Kidney (tissue), 14 donors: Measurements from ENCODE around the gene TRMT44. TPM values are rescaled to one million over a fixed set of nuclear protein-coding genes. Genes with fewer than 3 reads are reported as not detected.

Experiments
- DNase-seq, 5 donors: peaks; one replicate each; pipeline ENCODE4 v3.0.0-alpha.2; 2013 to 2020
- FAIRE-seq: peaks from 2 replicates; lab custom pipeline; 2012; peaks lifted over from hg19 to GRCh38; lab: Jason Lieb, UNC
- H3K27ac ChIP-seq, 2 donors: one replicate each; pipeline ENCODE4 v1.7.0; 2013; ENCODE audit warnings: low read depth in 2 of 2, low read length in 2 of 2, inconsistent platforms in 1 of 2
- H3K27me3 ChIP-seq: one replicate; pipeline ENCODE4 v1.7.1; 2013; ENCODE audit warnings: low read length, inconsistent platforms; ENCODE audit not compliant: control insufficient read depth, insufficient read depth
- H3K36me3 ChIP-seq, 3 donors: one replicate each; pipeline versions ENCODE4 v1.7.0 to v1.7.1; 2013; ENCODE audit warnings: low read length in 3 of 3, control low read depth in 1 of 3, inconsistent platforms in 1 of 3; ENCODE audit not compliant: insufficient read depth in 3 of 3, control insufficient read depth in 2 of 3
- H3K4me1 ChIP-seq, 3 donors: one replicate each; pipeline versions ENCODE4 v1.7.0 to v1.7.1; 2013; ENCODE audit warnings: low read length in 3 of 3, inconsistent platforms in 1 of 3, low read depth in 1 of 3; ENCODE audit not compliant: control insufficient read depth in 2 of 3, insufficient read depth in 2 of 3
- H3K4me3 ChIP-seq, 3 donors: one replicate each; pipeline versions ENCODE4 v1.7.0 to v1.8.1; 2013; ENCODE audit warnings: low read length in 3 of 3, control low read depth in 1 of 3, inconsistent platforms in 1 of 3
- H3K9ac ChIP-seq, 3 donors: one replicate each; pipeline versions ENCODE4 v1.7.0 to v1.7.1; 2013; ENCODE audit warnings: low read length in 3 of 3, control low read depth in 1 of 3, inconsistent platforms in 1 of 3
- H3K9me3 ChIP-seq, 3 donors: one replicate each; pipeline versions ENCODE4 v1.7.0 to v1.7.1; 2013; ENCODE audit warnings: low read length in 3 of 3, control low read depth in 1 of 3, inconsistent platforms in 1 of 3; ENCODE audit not compliant: control insufficient read depth in 2 of 3, insufficient read depth in 1 of 3
- intact Hi-C: fragments of 100-400 bp; cut with DNase I; formaldehyde crosslinking; loops from one replicate; pipeline ENCODE4 v1.11.1; 2022
- polyA plus RNA-seq: library from polyadenylated mRNA; stranded (reverse); fragments of 350-450 nt; fragmentation: Illumina TruSeq; extraction: RNeasy Lipid Tissue Mini Kit (QIAGEN cat#74804); gene quantifications from one replicate; pipeline ENCODE4 v1.2.3, GENCODE V29; 2014; ENCODE audit warnings: low read depth, low replicate concordance; ENCODE audit not compliant: insufficient read depth
- total RNA-seq: library from RNA; stranded (reverse); fragmentation: NEBNext Ultra II Directional; extraction: Animal tissue kit (Norgen Biotek cat#: 25700); gene quantifications from one replicate; pipeline ENCODE4 v1.2.1, GENCODE V29; 2021
- TF ChIP-seq, protein P1 (sequence below): IDR thresholded peaks from 3 replicates; pipeline ENCODE4 v1.5.1; 2012; ENCODE audit warnings: mild to moderate bottlenecking, moderate library complexity, borderline replicate concordance; ENCODE audit not compliant: insufficient read depth; ENCODE audit errors: extremely low read depth
- donor health status: control.
- donor health status: control.
- donor health status: control.
- donor health status: control.
- donor health status: control.
- donor health status: DM: yes; HTN: yes; CAD: no.
- donor health status: Normal renal cell carcinoma (clear cell type).

The TRMT44 gene
- total and polyA plus RNA-seq, 2 donors from 2014 or later, result 5.1 to 20.1 TPM

DNA sequence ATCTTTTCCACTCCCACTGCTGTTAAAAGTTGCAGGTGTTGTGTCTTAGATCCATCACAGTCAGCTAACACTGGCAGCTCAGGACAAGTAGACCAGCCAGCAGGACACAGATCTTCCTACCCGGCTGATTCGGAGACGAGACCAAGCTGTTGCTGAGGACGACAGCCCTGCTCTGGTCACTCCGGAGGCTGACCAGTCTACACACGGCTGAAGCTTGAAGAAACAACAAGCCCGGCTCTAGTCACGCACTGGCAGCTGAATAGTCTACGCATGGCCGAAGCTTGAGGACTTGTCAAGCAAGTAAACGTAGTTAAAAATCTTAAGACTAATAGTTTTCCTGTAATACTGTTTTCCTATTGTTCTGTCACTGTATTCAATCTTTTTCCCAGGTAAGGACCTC lies 1.8 kb upstream of the TRMT44 start:
- Histone ChIP-seq H3K27me3 (no peaks in the 10 kb centered on the region), H3K4me1 (peaks cover 0 to 25% (median 5%) of the 10 kb centered on the region in 3 donors)
- TF ChIP-seq, protein P1, sequence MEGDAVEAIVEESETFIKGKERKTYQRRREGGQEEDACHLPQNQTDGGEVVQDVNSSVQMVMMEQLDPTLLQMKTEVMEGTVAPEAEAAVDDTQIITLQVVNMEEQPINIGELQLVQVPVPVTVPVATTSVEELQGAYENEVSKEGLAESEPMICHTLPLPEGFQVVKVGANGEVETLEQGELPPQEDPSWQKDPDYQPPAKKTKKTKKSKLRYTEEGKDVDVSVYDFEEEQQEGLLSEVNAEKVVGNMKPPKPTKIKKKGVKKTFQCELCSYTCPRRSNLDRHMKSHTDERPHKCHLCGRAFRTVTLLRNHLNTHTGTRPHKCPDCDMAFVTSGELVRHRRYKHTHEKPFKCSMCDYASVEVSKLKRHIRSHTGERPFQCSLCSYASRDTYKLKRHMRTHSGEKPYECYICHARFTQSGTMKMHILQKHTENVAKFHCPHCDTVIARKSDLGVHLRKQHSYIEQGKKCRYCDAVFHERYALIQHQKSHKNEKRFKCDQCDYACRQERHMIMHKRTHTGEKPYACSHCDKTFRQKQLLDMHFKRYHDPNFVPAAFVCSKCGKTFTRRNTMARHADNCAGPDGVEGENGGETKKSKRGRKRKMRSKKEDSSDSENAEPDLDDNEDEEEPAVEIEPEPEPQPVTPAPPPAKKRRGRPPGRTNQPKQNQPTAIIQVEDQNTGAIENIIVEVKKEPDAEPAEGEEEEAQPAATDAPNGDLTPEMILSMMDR, result no peak

DNA sequence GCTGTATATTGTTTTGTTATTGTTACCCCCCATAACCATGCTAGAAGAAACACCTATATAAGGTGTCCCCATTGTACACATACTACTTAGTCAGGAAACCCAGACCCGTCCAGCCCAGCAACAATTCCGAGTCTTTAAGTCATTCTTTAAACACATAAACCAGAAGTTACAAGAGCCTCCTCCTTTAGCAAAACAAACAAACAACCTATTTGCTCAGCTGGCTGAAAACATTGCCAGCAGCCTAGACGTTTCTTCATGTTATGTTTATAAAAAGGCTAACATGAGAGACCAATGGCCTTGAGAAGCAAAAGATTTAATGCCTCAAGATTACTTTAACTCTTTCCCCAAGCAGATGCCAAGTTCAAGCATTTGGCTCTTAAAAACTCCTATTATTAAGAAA lies 1.4 kb upstream of the TRMT44 start:
- Histone ChIP-seq H3K27me3 (no peaks in the 10 kb centered on the region), H3K4me3 (peak overlapping the region in 1 of 3 donors; percentile 85), H3K27ac (peak overlapping the region; percentile 35 to 37), H3K36me3 (no peaks in the 10 kb centered on the region), H3K4me1 (peaks cover 0 to 25% (median 5%) of the 10 kb centered on the region in 3 donors), H3K9me3 (no peaks in the 10 kb centered on the region), H3K9ac (peak overlapping the region in 1 of 3 donors; percentile 4)
- intact Hi-C loops, result no loop called here
- DNase-seq (peak in 1 of 5 donors; percentile 60), FAIRE-seq (no peak)
- TF ChIP-seq, protein P1, result no peak

More for the DNA sequence above, 1.8 kb upstream of the TRMT44 start:
- peak in 2 of 5 donors; percentile 57 to 74 for DNase-seq
- peak overlapping the region in 1 of 3 donors; percentile 85 for H3K4me3 ChIP-seq
- FAIRE-seq, result no peak
- H3K36me3 ChIP-seq, result no peaks in the 10 kb centered on the region
- no peaks in the 10 kb centered on the region for H3K9me3 ChIP-seq
- H3K27ac ChIP-seq, result peak overlapping the region; percentile 35 to 37
- peak overlapping the region in 1 of 3 donors; percentile 4 for H3K9ac ChIP-seq
- intact Hi-C loops, result no loop called here

DNA sequence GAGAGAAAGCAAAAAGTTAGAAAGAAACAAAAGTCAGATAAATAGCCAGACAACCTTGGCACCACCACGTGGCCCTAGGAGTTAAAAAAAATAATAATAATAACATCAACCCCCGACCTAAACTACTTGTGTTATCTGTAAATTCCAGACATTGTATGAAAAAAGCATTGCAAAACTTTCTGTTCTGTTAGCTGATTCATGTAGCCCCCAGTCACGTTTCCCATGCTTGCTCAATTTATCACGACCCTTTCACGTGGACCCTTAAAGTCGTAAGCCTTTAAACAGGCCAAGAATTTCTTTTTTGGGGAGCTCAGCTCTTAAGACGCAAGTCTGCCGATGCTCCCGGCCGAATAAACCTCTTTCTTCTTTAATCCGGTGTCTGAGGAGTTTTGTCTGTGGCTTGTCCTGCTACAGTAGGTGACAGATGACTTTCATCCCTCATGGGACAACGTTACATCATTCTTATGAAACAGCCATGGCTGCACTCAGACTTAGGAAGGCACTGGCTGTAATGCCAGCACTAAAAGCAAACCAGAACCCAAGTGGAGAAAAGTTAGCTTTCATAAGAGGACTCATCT lies 574 bp upstream of the TRMT44 start:
- Histone ChIP-seq H3K27ac (peak overlapping the region; percentile 92 to 98), H3K27me3 (no peaks in the 10 kb centered on the region), H3K9me3 (no peaks in the 10 kb centered on the region), H3K4me1 (peaks cover 0 to 25% (median 5%) of the 10 kb centered on the region in 3 donors), H3K36me3 (no peaks in the 10 kb centered on the region), H3K9ac (peak overlapping the region; percentile 84 to 100 (median 85)), H3K4me3 (peak overlapping the region; percentile 85 to 100 (median 100))
- TF ChIP-seq, protein P1, result no peak
- intact Hi-C loops, result no loop called here
- DNase-seq (peak in 1 of 5 donors; percentile 64), FAIRE-seq (no peak)
